Measurements from ENCODE around the gene DDR2. TPM values are rescaled to one million over a fixed set of nuclear protein-coding genes. Genes with fewer than 3 reads are reported as not detected.
A peak's percentile ranks its signal among the peaks of the same experiment; 100 is the strongest.

DDR2 gene
- polyA plus RNA-seq, 1 of the 3 experiments (the other 2 are of a cell fraction), result 34.0 TPM

- H3K9me3 ChIP-seq, result no peaks in the 10 kb centered on the region
- DNase-seq, result no peak
Observed at GRCh38 chr1:162688521-162688920, 56.3 kb downstream of the DDR2 start.

More at GRCh38 chr1:162688521-162688920, 56.3 kb downstream of the DDR2 start:
- H3K4me2 ChIP-seq, result no peak overlapping the region; the same call in 1 of the 2 replicates
- H3K27me3 ChIP-seq (ENCODE audit: insufficient read depth), result no peaks in the 10 kb centered on the region
- ChIA-PET CTCF (interaction anchor here (2.8 kb wide), 1 partner anchor 75 kb away, joined by 9 read pairs; no protein-coding TSS in a partner anchor), POLR2A (no interaction called here)
- H2AFZ ChIP-seq (ENCODE audit: low read depth), result no peak overlapping the region
- H3K9ac ChIP-seq, result no peak overlapping the region
- H3K4me1 ChIP-seq (ENCODE audit: control insufficient read depth in 1 of 2, insufficient read depth in 2 of 2, low read depth in 1 of 2, low read length in 1 of 2), result peaks cover 28 to 48% of the 10 kb centered on the region in 2 experiments
- peaks cover 38% of the 10 kb centered on the region for H3F3A ChIP-seq (replicated peaks; ENCODE audit: insufficient read depth)
- peaks cover 3 to 18% of the 10 kb centered on the region in 2 experiments for H3K36me3 ChIP-seq (replicated peaks in 1 of 2; ENCODE audit: control insufficient read depth in 1 of 2, insufficient read depth in 2 of 2, low read length in 1 of 2)
- H3K4me3 ChIP-seq (ENCODE audit: low read depth in 2 of 2, low read length in 1 of 2), result no peak overlapping the region
- TF ChIP-seq, protein P1, sequence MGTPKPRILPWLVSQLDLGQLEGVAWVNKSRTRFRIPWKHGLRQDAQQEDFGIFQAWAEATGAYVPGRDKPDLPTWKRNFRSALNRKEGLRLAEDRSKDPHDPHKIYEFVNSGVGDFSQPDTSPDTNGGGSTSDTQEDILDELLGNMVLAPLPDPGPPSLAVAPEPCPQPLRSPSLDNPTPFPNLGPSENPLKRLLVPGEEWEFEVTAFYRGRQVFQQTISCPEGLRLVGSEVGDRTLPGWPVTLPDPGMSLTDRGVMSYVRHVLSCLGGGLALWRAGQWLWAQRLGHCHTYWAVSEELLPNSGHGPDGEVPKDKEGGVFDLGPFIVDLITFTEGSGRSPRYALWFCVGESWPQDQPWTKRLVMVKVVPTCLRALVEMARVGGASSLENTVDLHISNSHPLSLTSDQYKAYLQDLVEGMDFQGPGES (IDR thresholded peaks at IDR 0.05; ENCODE audit: low read depth, low read length), result no peak
- TF ChIP-seq RXRA (IDR thresholded peaks at IDR 0.05; ENCODE audit: borderline replicate concordance, low read depth) (no peak), TAF1 (IDR thresholded peaks at IDR 0.05; ENCODE audit: borderline replicate concordance, low read depth, low read length) (no peak), USF1 (IDR thresholded peaks at IDR 0.05; ENCODE audit: borderline replicate concordance, low read depth) (no peak), CHD2 (IDR thresholded peaks at IDR 0.05; ENCODE audit: low read length, partially characterized antibody) (no peak), SIN3A (IDR thresholded peaks at IDR 0.05; ENCODE audit: borderline replicate concordance, low read depth, low read length) (no peak), PBX3 (IDR thresholded peaks at IDR 0.05) (no peak), ELF1 (IDR thresholded peaks at IDR 0.05) (no peak), MXI1 (IDR thresholded peaks at IDR 0.05; ENCODE audit: low read depth, low read length) (no peak), FOSL2 (IDR thresholded peaks at IDR 0.05; ENCODE audit: borderline replicate concordance, low read depth) (no peak), RFX5 (IDR thresholded peaks at IDR 0.05; ENCODE audit: low read length) (no peak), EP300 (IDR thresholded peaks at IDR 0.05; ENCODE audit: borderline replicate concordance in 1 of 2, low read depth in 1 of 2, low read length in 1 of 2) (no peak), ZBTB33 (IDR thresholded peaks at IDR 0.05; ENCODE audit: borderline replicate concordance, low read depth) (no peak)
- WGBS (ENCODE audit: low lambda C conversion rate), result 73% methylated on average over 4 of the region's 4 CpGs
- H3K79me2 ChIP-seq (ENCODE audit: insufficient read depth), result peaks cover 89% of the 10 kb centered on the region
- H4K20me1 ChIP-seq (ENCODE audit: insufficient read depth), result peaks cover 48% of the 10 kb centered on the region
- H3K27ac ChIP-seq (ENCODE audit: low read depth in 2 of 2, low read length in 1 of 2), result peak overlapping the region in 1 of 2 experiments; percentile 97; a peak in 1 of 4 replicates
- H3K9me2 ChIP-seq, result no peaks in the 10 kb centered on the region
